GM19324 (cell line): ENCODE data around the gene LMOD2.

Source experiments
- ATAC-seq: cut with Tn5 transposase; IDR thresholded peaks from one replicate; pipeline ENCODE4 v1.9.1; 2021; ENCODE audit warnings: mild to moderate bottlenecking, moderate library complexity; ENCODE audit not compliant: unreplicated experiment, low FRiP score

The LMOD2 gene

DNA sequence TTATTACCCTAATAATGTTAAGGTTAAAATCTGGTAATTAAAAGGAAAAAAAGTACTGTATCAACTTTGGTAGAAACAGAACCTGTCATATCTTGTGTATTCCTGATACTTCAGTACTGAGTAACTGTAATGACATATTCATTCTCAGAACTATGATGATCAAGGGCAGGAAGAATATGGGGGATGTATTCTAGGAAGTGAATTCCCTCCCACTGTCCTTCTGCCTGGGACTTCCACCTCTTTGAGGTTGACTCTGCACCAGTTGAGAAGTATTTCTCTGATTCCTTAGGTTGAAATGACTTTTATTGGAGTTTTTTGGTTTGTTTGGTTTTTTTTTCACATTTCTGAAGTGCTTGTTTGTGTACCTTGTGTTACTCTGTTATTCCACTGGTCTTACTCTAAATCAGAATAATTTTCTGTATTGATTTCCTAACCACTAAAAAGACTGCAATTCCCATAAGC is 56.2 kb downstream of the LMOD2 start:
- ATAC-seq: no peak

DNA sequence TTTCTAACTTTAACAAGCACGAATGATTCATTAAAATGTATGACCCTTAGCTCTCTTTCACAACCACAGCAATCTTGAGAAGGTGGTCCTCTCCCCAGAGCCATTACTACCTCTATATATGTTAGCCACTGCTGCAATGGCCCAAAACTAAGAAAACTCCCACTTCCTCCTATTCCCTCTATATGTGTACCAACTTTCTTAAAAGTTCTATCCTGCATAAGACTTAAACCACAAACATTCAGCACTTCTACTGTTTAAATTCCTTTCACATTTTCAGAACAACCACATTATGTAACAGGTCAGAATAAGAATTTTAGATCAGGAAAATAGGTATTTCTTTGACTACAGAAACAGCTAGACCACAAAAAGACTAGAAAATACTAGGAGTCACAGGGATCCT is 57.0 kb downstream of the LMOD2 start:
- ATAC-seq: no peak
